Left lung (tissue), 10 donors: ENCODE data around the gene PRMT5. TPM values are rescaled to one million over a fixed set of nuclear protein-coding genes. Genes with fewer than 3 reads are reported as not detected.
A peak's percentile ranks its signal among the peaks of the same experiment; 100 is the strongest.

Experiments used
- ATAC-seq: fragments of 200-7000 bp; cut with Tn5 transposase; one replicate; pipeline ENCODE4 v1.9.1; 2020; ENCODE audit warnings: moderate library complexity
- DNase-seq, 4 donors: peaks; one replicate each; pipeline ENCODE4 v3.0.0-alpha.2; 2013 to 2020
- H3K27ac ChIP-seq, 2 donors: fragments of 200-600 bp; sonication (generic) in 1 of 2; one replicate each; pipeline versions ENCODE4 v1.5.0 to v1.8.0; 2020 to 2021
- H3K27me3 ChIP-seq, 2 donors: fragments of 200-600 bp; sonication (generic) in 1 of 2; one replicate each; pipeline versions ENCODE4 v1.5.0 to v1.8.0; 2020 to 2021
- H3K36me3 ChIP-seq, 2 donors: fragments of 200-600 bp; sonication (generic) in 1 of 2; one replicate each; pipeline versions ENCODE4 v1.5.0 to v1.8.0; 2020 to 2021
- H3K4me1 ChIP-seq, 2 donors: fragments of 200-600 bp; one replicate each; pipeline ENCODE4 v1.8.0; 2021
- H3K4me3 ChIP-seq, 2 donors: fragments of 200-600 bp; sonication (generic) in 1 of 2; one replicate each; pipeline versions ENCODE4 v1.5.0 to v1.8.0; 2020 to 2021; ENCODE audit warnings: mild to moderate bottlenecking in 1 of 2
- H3K9me3 ChIP-seq, 2 donors: fragments of 200-600 bp; sonication (generic) in 1 of 2; one replicate each; pipeline versions ENCODE4 v1.5.0 to v1.8.0; 2020 to 2021
- intact Hi-C, 2 donors: fragments of 100-400 bp; cut with DNase I; formaldehyde crosslinking; loops; one replicate each; pipeline versions ENCODE4 v1.11.2 to v1.14.2; 2022
- polyA plus RNA-seq, 6 donors: library from polyadenylated mRNA; unstranded; fragments of 120-200 nt; gene quantifications; one replicate each; pipeline ENCODE4 v1.2.1, GENCODE V29; 2013; ENCODE audit not compliant: insufficient read length in 6 of 6
- total RNA-seq, 2 donors: library from RNA; stranded (reverse); fragmentation: NEBNext Ultra II Directional; extraction: Animal tissue kit (Norgen Biotek cat#: 25700); gene quantifications; one replicate each; pipeline ENCODE4 v1.2.1, GENCODE V29; 2021
- TF ChIP-seq, protein P1 (sequence below), 2 donors: fragments of 200-600 bp; sonication (generic) in 1 of 2; IDR thresholded peaks; one replicate each; pipeline versions ENCODE4 v1.5.0 to v1.8.0; 2021; ENCODE audit warnings: antibody characterized with exemption in 2 of 2
- donor health status: DM: no; HTN: yes; CAD: no.
- donor health status: DM: no; HTN: no; CAD: no.

PRMT5 gene
- total and polyA plus RNA-seq, 8 donors: 48.7 to 143 (median 129) TPM

DNA sequence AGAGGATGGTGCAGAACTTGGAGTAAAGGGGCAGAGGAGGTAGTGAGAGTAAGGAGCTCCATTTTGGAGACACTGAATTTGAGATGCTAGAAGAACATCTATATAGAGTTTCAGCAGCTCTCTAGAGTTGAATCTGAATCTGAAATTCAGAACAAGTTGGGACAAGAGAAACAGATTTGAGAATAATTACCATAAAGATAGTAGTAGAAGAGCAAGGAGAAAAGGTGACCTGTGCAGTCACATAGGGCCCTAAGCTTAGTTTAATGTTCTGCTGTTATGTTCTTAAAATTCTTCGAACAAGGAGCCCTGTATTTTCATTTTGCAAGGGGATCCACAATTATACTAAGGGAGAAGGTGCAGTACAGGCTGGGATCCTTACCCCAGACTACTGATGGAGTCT is 38.8 kb downstream of the PRMT5 start:
- Histone ChIP-seq H3K4me3 (no peak overlapping the region), H3K27ac (no peak overlapping the region), H3K36me3 (peaks cover 0 to 10% of the 10 kb centered on the region in 2 donors), H3K27me3 (peaks cover 0 to 20% of the 10 kb centered on the region in 2 donors), H3K9me3 (no peaks in the 10 kb centered on the region), H3K4me1 (peaks cover 0 to 15% of the 10 kb centered on the region in 2 donors)
- intact Hi-C loops: no loop called here
- DNase-seq (no peak), ATAC-seq (no peak)
- TF ChIP-seq, protein P1, sequence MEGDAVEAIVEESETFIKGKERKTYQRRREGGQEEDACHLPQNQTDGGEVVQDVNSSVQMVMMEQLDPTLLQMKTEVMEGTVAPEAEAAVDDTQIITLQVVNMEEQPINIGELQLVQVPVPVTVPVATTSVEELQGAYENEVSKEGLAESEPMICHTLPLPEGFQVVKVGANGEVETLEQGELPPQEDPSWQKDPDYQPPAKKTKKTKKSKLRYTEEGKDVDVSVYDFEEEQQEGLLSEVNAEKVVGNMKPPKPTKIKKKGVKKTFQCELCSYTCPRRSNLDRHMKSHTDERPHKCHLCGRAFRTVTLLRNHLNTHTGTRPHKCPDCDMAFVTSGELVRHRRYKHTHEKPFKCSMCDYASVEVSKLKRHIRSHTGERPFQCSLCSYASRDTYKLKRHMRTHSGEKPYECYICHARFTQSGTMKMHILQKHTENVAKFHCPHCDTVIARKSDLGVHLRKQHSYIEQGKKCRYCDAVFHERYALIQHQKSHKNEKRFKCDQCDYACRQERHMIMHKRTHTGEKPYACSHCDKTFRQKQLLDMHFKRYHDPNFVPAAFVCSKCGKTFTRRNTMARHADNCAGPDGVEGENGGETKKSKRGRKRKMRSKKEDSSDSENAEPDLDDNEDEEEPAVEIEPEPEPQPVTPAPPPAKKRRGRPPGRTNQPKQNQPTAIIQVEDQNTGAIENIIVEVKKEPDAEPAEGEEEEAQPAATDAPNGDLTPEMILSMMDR (IDR thresholded peaks at IDR 0.05): no peak

DNA sequence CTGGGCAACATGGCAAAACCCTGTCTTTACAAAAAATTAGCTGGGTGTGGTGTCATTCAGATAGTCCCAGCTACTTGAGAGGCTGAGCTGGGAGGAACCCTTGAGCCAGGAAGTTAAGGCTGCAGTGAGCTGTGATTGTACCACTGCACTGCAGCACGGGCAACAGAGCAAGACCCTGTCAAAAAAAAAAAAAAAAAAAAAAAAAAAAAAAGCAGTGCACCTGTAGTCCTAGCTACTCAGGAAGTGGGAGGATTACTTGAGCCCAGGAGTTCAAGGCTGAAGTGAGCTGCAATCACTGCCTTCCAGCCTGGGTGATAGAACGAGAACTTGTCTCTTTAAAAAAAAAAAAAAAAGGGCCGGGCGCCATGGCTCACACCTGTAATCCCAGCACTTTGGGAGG is 40.5 kb downstream of the PRMT5 start:
- peaks cover 0 to 20% of the 10 kb centered on the region in 2 donors for H3K27me3 ChIP-seq
- intact Hi-C loops: no loop called here
- no peaks in the 10 kb centered on the region for H3K9me3 ChIP-seq
- ATAC-seq (no peak), DNase-seq (no peak)
- H3K4me1 ChIP-seq: peaks cover 0 to 15% of the 10 kb centered on the region in 2 donors
- H3K36me3 ChIP-seq: peaks cover 0 to 1% of the 10 kb centered on the region in 2 donors
- TF ChIP-seq, protein P1 (IDR thresholded peaks at IDR 0.05): no peak
- no peak overlapping the region for H3K4me3 ChIP-seq
- H3K27ac ChIP-seq: no peak overlapping the region

DNA sequence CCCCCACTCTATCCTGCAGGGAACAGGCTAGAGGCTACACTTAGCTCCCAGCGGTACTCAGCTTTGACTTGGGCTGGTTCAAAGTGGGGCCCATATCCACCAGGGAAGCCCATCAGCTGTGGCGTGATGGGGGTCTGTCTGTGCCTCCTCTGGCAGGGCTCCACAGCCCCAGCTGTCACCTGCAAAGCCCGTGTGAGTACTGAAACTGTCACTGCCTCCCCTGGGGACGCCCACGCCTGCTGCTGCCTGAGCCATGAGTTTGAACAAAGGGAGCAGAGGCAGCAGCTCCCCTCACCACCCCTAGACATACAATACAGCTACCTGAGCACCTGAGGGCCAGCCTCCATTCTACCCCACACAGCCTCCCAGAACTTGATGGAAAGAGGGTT is 41.2 kb downstream of the PRMT5 start:
- Histone ChIP-seq H3K27ac (no peak overlapping the region), H3K4me3 (peak overlapping the region; percentile 2 to 49), H3K27me3 (peaks cover 0 to 20% of the 10 kb centered on the region in 2 donors), H3K9me3 (no peaks in the 10 kb centered on the region), H3K4me1 (peaks cover 0 to 15% of the 10 kb centered on the region in 2 donors), H3K36me3 (no peaks in the 10 kb centered on the region)
- no peak for ATAC-seq
- TF ChIP-seq, protein P1 (IDR thresholded peaks at IDR 0.05): no peak
- no peak for DNase-seq
- intact Hi-C loops: no loop called here

DNA sequence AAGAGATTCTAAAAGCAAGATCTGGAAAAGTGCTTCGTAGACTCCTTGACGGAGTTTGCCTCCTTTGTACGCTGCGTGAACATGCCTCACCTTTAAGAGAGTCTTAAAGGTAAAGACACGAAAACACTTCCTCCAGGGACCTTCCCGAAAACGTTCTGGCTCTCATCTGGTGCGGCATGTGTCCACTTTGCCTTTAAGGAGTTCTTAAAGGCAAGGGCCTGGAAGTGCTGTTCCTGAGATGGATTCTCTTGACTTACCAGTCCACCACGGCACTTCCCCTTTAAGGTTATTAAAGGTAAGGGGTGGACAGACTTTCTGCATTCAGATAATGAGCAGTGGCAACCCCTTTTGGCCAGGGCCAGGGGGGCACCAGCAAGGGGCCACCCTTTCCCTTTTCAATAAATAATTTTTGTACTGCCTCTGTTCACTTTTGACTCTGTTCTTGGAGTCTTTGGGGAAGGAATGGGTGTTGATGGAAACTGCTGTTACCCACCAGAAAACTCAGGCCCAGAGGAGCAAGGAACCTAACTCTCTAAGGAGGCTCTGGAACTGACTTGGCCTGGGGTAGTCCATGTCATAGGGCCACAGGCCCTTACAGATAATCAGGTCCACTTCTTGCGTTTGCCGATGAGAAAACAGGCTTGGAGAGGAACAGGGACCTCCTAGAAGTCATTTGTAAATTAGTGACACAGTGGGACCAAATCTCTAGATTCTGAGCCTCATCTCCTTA is 41.8 kb downstream of the PRMT5 start:
- Histone ChIP-seq H3K9me3 (no peaks in the 10 kb centered on the region), H3K4me1 (peaks cover 0 to 15% of the 10 kb centered on the region in 2 donors), H3K36me3 (no peaks in the 10 kb centered on the region), H3K4me3 (peak overlapping the region; percentile 43 to 49), H3K27me3 (peaks cover 0 to 23% of the 10 kb centered on the region in 2 donors), H3K27ac (peak overlapping the region; percentile 60 to 70)
- DNase-seq (peak in 3 of 4 donors; percentile 43 to 86 (median 50)), ATAC-seq (peak; percentile 83)
- intact Hi-C loops: no loop called here
- TF ChIP-seq, protein P1 (IDR thresholded peaks at IDR 0.05): no peak

DNA sequence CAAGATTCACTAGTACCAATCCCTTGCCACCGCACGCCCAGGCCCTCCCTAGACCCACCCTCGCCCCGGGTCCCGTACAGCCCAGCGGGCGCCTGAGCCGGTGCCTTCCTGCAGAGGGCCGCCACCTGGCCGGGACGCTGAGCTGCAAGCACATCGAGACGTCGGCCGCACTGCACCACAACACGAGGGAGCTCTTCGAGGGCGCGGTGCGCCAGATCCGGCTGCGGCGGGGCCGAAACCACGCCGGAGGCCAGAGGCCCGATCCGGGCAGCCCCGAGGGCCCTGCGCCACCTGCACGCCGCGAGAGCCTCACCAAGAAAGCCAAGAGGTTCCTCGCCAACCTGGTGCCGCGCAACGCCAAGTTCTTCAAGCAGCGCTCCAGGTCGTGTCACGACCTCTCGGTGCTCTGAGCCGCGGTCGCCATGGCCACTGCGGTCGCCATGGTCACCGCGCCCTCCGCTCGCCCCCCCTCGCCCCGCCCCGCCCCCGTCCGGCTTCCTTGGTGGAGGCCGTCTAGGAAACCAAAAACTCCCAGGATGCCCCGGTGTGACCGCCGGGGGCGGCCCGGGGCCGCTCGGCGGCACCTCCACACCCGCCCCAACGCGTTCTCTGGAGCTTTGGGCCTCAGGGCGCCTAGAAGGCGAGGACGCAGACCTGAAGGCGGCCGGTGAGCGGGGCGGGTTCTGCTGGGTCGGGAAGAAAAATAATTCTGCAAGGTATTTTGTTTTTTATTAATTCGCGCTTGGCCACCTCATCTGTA is 42.5 kb downstream of the PRMT5 start:
- peak overlapping the region; percentile 60 to 70 for H3K27ac ChIP-seq
- peak; percentile 91 for ATAC-seq

More for the DNA sequence above, 42.5 kb downstream of the PRMT5 start:
- Histone ChIP-seq H3K27me3 (peaks cover 0 to 27% of the 10 kb centered on the region in 2 donors), H3K36me3 (no peaks in the 10 kb centered on the region), H3K4me1 (peaks cover 0 to 15% of the 10 kb centered on the region in 2 donors), H3K4me3 (peak overlapping the region; percentile 43 to 49), H3K9me3 (no peaks in the 10 kb centered on the region)
- TF ChIP-seq, protein P1 (IDR thresholded peaks at IDR 0.05): no peak
- DNase-seq: peak; percentile 46 to 89 (median 78)
- intact Hi-C loops: no loop called here
